GM23248 (cell line): ENCODE data around the gene STAP2.

Experiments
- EZH2 ChIP-seq: fragments of 200-600 bp; sonication (generic); IDR thresholded peaks from 2 replicates; pipeline ENCODE4 v1.6.1; 2018; ENCODE audit warnings: antibody characterized with exemption, mild to moderate bottlenecking; ENCODE audit not compliant: insufficient read depth, poor library complexity, severe bottlenecking
- EZH2phosphoT487 ChIP-seq: fragments of 200-600 bp; sonication (generic); IDR thresholded peaks from 2 replicates; pipeline ENCODE4 v1.6.1; 2018; ENCODE audit warnings: antibody characterized with exemption, moderate library complexity, mild to moderate bottlenecking, low read depth; ENCODE audit not compliant: insufficient read depth

DNA sequence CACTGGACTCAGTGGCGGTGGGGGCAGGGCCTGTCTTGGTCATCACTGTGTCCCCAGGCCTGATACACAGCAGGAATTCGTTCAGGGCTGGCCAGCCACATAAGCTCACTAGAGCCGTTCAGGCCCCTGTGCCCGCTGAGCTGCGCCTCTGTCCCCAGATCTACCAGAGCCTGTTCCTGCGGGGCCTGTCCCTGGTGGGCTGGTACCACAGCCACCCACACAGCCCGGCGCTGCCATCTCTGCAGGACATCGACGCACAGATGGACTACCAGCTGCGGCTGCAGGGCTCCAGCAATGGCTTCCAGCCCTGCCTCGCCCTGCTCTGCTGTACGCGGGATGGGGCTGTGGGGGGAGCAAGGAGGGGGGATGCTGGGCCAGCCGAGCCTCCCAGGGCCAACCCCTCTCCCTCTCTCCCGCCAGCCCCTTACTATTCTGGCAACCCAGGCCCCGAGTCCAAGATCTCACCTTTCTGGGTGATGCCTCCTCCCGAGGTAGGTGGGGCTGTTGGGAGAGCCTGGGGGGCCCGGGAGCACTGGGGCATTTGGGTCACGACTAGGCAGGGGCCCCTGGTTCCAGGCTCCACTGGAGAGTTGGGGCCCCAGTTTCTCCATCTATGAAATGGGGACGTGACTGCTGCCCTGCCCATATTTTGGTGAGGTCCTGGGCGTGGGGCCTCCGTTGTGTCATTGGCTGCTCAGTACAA lies 18.6 kb upstream of the STAP2 start:
- no peak for TF ChIP-seq EZH2
- no peak for TF ChIP-seq EZH2phosphoT487
